NCI-H446 treated with DMSO at 0.1 percent for 48 hours (cell line): ENCODE data around the gene TMBIM6.
A peak's percentile ranks its signal among the peaks of the same experiment; 100 is the strongest.
"Not testable (repeated sequence)": the region's sequence is repeated elsewhere in the genome, so short reads cannot be mapped to it uniquely, and the experiment has no call there.

Source experiments
- DNase-seq: peaks from one replicate; lab custom pipeline; 2025; lab: John Stamatoyannopoulos, UW

Gene TMBIM6

GRCh38 chr12:49728446-49728845 lies 12.9 kb upstream of the TMBIM6 start:
- DNase-seq: no peak

GRCh38 chr12:49730050-49730449 lies 11.3 kb upstream of the TMBIM6 start:
- no peak for DNase-seq

DNA sequence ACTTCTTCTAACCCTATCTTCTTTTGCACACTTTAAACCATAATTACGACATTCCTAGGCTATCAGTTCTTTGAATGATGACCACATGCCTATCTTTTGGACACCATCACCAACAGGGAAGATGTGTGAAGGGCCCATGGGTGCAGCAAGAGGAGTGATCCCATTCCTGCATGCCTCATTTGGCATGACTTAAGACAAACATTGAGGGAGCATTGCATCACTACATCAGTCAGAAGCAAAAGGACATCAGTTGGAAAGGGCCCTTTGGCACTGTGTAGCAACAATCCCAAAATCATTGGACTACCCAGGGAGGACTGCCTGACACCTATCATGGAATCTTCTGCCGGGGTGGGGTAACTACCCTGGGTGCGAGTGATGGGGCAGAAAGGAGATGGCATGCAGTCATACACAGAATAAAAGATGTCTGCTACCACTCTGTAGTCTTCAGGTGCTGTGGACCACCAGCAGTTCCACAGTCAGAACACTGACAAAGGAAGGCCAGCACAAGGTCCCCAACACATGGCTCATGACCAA lies 10.7 kb upstream of the TMBIM6 start:
- DNase-seq: no peak

GRCh38 chr12:49733219-49734017 lies 7.9 kb upstream of the TMBIM6 start:
- DNase-seq: no peak

- not testable (repeated sequence) for DNase-seq
These were observed 6.5 kb upstream of the TMBIM6 start for GRCh38 chr12:49734900-49735299.

DNA sequence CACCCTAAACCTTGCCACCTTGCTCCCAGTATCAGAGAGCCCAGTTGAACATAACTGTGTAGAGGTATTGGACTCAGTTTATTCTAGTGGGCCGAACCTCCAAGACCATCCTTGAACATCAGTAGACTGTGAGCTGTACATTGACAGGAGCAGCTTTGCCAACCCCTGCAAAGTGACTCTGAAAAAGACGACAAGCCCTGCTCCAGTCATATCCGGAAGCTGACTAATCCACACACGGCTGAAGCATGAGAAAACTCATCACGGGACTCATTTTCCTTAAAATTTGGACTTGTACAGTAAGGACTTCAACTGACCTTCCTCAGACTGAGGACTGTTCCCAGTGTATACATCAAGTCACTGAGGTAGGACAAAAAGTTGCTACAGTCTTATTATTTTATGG lies 2.6 kb upstream of the TMBIM6 start:
- not testable (repeated sequence) for DNase-seq

DNA sequence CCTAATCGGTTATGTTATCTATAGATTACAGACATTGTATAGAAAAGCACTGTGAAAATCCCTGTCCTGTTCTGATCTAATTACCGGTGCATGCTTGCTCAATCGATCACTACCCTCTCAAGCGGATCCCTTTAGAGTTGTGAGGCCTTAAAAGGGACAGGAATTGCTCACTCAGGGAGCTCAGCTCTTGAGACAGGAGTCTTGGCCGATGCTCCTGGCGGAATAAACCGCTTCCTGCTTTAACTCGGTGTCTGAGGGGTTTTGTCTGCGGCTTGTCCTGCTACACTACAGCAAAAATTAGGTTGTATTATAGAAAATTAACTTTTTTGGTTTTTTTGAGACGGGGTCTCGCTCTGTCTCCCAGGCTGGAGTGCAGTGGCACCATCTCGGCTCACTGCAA lies 1.1 kb upstream of the TMBIM6 start:
- not testable (repeated sequence) for DNase-seq

DNA sequence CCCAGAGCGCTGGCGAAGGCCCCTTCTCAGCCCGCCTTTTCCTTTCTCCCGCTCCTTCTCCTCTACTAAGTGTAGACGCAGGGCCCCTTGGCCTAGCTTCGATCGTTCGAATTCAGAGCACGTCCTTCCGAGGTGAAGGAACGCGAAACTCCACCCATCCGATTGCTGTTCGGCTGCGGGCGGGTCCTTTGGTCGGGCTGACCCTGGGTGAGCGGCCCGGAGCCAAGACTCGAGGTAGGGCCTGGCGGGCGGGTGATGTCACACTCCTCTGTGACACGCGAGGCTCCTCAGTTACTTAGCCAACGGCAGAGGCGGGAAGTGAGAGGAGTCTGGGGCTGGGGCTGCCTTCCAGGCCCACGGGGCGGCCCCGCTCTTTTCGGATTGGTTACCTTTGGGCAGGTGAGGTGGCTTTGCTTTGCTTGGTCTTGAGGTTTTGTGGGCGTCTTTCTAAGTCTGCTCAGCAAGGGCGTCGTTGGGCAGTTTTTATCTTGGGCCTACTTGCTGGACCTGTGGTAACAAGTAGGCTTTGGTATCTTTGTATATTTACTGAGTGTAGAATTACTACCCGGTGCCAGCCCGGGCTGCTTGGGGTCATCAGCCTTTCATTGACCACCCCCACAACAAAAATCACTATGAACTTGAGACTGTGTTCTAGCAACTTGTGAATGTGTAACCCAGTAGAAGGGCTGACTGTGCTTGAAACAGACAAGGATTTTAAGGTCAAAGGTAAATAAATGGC lies 694 bp downstream of the TMBIM6 start:
- peak; percentile 44 for DNase-seq

- DNase-seq: no peak
These were observed 3.1 kb downstream of the TMBIM6 start for GRCh38 chr12:49744363-49744885.

GRCh38 chr12:49748306-49748705 lies 6.9 kb downstream of the TMBIM6 start:
- no peak for DNase-seq

- DNase-seq: no peak
These were observed 7.4 kb downstream of the TMBIM6 start for GRCh38 chr12:49748800-49749199.

DNA sequence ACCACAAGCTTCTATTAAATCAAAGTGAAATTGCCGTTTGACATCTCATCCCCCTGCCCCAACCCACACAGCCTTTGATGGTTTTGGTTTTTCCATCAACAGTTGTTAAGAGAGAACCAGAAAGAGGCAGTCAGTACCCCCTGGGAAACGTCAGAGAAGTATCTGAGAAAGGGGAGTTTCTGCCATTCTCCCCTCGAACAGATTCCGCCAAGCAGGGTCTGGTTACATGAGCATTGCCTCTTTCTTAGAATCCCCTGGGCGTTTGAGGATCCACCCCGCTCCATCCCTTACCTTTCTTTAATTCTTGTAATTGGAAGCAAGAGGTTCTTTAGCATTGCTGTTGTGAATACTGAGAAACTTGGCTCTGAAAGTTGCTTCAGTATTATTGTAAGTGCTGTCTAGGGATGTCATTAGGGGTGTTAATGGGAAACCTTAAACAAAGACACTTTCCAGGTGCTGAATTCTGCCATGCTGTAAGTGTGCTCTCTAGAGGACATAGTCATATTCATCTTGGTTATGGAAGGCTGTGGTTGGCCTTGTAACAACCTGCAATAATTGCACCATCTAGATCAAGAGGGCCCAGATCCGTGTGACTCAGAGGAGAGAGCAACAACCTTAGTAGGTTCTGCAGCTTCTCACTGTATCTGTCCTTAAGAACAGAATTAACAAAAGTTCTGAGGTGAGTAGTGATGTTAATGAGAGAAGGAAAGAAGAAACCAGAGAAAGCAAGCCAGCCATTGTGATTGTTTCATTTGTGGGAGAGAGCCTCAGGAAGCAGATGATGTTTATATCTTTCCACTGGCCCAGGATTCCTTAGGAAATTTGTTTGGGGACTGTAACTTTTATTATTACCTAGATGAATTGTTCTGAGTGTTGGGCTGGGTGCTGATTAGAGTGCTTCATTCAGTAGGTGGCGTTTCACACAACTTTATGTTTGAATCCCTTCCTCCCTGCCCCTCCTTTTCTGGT lies 9.0 kb downstream of the TMBIM6 start:
- DNase-seq: no peak

DNA sequence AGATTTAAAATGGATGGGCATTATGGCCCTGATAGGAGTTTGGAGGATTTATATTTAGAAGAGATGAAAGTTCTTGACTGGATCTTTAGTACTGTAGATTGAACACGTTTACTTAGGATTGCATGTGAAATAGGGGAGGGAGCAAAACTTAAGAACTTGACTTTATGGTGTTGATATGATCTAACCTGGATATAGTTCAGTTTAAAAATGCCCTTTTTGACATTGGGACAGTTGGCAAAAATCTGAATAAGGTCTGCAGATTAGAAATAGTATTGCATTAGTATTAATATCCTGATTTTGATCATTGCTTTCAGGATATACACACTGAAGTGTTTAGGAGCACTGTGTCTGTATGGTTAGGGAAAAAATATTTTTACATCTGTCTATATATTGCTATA lies 9.6 kb downstream of the TMBIM6 start:
- no peak for DNase-seq

- DNase-seq: no peak
These were observed 20.5 kb downstream of the TMBIM6 start for GRCh38 chr12:49761677-49762467.

DNA sequence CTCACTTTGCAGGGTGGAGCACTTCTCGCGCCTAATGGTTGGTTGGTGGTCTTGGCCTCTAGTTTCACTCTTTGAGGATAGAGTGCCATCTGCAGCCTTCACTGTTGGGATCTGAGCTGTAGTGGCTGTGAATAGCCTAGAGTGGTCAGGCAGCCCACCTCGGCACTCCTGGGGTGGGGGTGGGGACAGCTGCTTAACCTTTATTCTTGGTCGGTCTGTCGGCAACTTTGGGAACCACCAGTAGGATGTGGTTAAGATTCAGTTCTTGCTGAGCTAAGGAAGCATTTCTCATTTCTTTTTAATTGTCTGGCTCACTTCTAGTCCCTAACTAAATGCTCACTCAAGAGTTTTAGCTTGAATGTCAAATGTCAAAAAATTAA lies 21.1 kb downstream of the TMBIM6 start:
- no peak for DNase-seq

- no peak for DNase-seq
These were observed 21.7 kb downstream of the TMBIM6 start for GRCh38 chr12:49763006-49763591.

- DNase-seq: no peak
These were observed 22.8 kb downstream of the TMBIM6 start for GRCh38 chr12:49764126-49764525.

GRCh38 chr12:49766115-49766455 lies 24.7 kb downstream of the TMBIM6 start:
- DNase-seq: no peak

DNA sequence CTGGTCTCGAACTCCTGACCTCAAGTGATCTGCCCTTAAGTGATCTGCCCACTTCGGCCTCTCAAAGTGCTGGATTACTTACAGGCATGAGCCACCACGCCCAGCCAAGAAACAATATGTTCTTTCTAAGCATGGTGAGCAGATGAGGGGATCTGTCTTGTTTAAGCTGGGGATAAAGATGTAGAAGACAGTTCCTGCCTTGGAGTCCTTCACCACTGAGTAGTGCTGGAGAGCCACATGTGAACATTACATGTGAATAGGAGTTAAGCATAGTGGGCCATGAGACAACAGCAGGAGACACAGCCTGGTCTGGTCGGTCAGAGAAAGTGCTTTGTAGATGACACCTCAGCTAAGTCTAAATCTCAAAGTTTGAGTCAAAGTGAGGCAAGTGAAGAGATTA lies 26.0 kb downstream of the TMBIM6 start:
- no peak for DNase-seq

- not testable (repeated sequence) for DNase-seq
These were observed 31.7 kb downstream of the TMBIM6 start for GRCh38 chr12:49773102-49773501.

- peak; percentile 35 for DNase-seq
These were observed 35.1 kb downstream of the TMBIM6 start for GRCh38 chr12:49776413-49776812.
